Uterus (tissue), 4 donors: ENCODE data around the gene SPTBN5. TPM values are rescaled to one million over a fixed set of nuclear protein-coding genes. Genes with fewer than 3 reads are reported as not detected.
"Not testable (repeated sequence)": the region's sequence is repeated elsewhere in the genome, so short reads cannot be mapped to it uniquely, and the experiment has no call there.

Source experiments
- DNase-seq, 2 donors: peaks; one replicate each; pipeline ENCODE4 v3.0.0-alpha.2; 2019 to 2020
- H3K27ac ChIP-seq, 2 donors: fragments of 200-600 bp; sonication (generic); 1 replicate in 1 of 2; 2 replicates in 1 of 2; pipeline ENCODE4 v1.5.1; 2016 to 2018
- H3K27me3 ChIP-seq, 2 donors: fragments of 200-600 bp; sonication (generic); one replicate each; pipeline ENCODE4 v1.5.1; 2018 to 2019; ENCODE audit warnings: control low read depth in 1 of 2
- H3K36me3 ChIP-seq, 2 donors: fragments of 200-600 bp; sonication (generic); one replicate each; pipeline ENCODE4 v1.5.1; 2019; ENCODE audit warnings: control low read depth in 1 of 2
- H3K4me1 ChIP-seq, 2 donors: fragments of 200-600 bp; sonication (generic); one replicate each; pipeline ENCODE4 v1.5.1; 2018 to 2019; ENCODE audit warnings: control low read depth in 1 of 2
- H3K4me3 ChIP-seq, 2 donors: fragments of 200-600 bp; sonication (generic); 1 replicate in 1 of 2; 2 replicates in 1 of 2; pipeline ENCODE4 v1.5.1; 2018 to 2019; ENCODE audit warnings: mild to moderate bottlenecking in 1 of 2
- H3K9me3 ChIP-seq, 2 donors: fragments of 200-600 bp; sonication (generic); one replicate each; pipeline ENCODE4 v1.5.1; 2019; ENCODE audit warnings: control low read depth in 1 of 2
- POLR2A ChIP-seq, 2 donors: fragments of 450-650 bp; IDR thresholded peaks; one replicate each; pipeline ENCODE4 v1.6.1; 2016; ENCODE audit warnings: antibody characterized with exemption in 2 of 2, mild to moderate bottlenecking in 1 of 2, moderate library complexity in 1 of 2
- intact Hi-C: fragments of 100-400 bp; cut with DNase I; formaldehyde crosslinking; loops from one replicate; pipeline ENCODE4 v1.15.1; 2023; ENCODE audit warnings: low total_unique reads
- total RNA-seq, 4 donors: library from RNA; depleted of rRNA in 3 of 4; stranded (reverse); fragments of >200 nt in 3 of 4; gene quantifications; one replicate each; pipeline versions ENCODE4 v1.1.0 to v1.2.4, GENCODE V29; 2014 to 2023
- TF ChIP-seq, protein P1 (sequence below), 4 experiments: fragments of 200-600 bp in 2 of 4; fragments of 450-650 bp in 2 of 4; sonication (generic) in 2 of 4; IDR thresholded peaks; one replicate each; pipeline ENCODE4 v1.5.1; 2016 to 2019; ENCODE audit warnings: antibody characterized with exemption in 4 of 4, mild to moderate bottlenecking in 2 of 4, moderate library complexity in 1 of 4
- donor health status: DM: yes; HTN: yes; CAD: no.

SPTBN5 gene
- total RNA-seq, 4 donors from 2014 or later, result 0.51 to 0.76 (median 0.61) TPM; not detected in 1

DNA sequence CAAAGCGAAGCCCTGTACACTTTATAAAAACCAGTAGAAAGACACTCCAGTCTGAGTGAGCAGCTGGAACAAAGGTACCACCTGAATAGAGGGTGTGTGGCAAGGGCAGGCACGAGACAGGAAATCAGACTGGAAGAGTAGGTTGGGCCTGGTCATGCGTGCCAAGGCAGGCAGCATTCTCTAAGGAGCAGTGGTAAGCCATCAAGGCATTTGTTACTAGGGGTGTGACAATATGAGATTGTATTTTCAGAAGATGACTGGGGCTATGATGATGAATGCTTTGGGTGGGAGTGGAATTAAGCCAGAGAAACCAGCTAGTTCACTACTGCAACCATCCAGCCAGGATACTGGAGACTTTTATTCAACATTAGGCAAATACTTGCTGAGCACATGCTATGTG lies 61.0 kb downstream of the SPTBN5 start:
- Histone ChIP-seq H3K9me3 (no peaks in the 10 kb centered on the region), H3K36me3 (no peaks in the 10 kb centered on the region), H3K4me3 (no peak overlapping the region), H3K4me1 (peaks cover 0 to 10% of the 10 kb centered on the region in 2 donors), H3K27ac (no peak overlapping the region), H3K27me3 (no peaks in the 10 kb centered on the region)
- intact Hi-C loops, result no loop called here
- no peak for DNase-seq
- no peak for TF ChIP-seq POLR2A (IDR thresholded peaks at IDR 0.05)
- TF ChIP-seq, protein P1, sequence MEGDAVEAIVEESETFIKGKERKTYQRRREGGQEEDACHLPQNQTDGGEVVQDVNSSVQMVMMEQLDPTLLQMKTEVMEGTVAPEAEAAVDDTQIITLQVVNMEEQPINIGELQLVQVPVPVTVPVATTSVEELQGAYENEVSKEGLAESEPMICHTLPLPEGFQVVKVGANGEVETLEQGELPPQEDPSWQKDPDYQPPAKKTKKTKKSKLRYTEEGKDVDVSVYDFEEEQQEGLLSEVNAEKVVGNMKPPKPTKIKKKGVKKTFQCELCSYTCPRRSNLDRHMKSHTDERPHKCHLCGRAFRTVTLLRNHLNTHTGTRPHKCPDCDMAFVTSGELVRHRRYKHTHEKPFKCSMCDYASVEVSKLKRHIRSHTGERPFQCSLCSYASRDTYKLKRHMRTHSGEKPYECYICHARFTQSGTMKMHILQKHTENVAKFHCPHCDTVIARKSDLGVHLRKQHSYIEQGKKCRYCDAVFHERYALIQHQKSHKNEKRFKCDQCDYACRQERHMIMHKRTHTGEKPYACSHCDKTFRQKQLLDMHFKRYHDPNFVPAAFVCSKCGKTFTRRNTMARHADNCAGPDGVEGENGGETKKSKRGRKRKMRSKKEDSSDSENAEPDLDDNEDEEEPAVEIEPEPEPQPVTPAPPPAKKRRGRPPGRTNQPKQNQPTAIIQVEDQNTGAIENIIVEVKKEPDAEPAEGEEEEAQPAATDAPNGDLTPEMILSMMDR (IDR thresholded peaks at IDR 0.05), result no peak

DNA sequence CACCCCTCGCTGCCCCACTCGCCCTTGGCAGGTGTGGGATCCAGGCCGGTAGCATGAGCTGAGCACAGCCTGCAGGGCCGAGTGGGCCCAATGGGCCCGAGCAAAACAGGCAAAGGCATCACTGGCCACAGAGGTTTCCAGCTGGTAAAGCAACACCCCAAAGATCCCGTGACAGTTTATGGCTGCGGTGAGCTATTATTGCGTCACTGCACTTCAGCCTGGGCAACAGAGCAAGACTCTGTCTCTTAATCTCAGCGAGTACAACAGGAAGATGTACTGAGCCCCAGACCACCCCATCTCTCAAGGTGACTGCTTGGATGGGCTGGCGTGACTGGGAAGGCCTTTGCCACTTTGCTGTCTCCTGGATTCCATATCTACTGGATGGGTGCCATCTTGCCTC lies 61.6 kb downstream of the SPTBN5 start:
- intact Hi-C loops, result no loop called here
- DNase-seq, result no peak
- no peak overlapping the region for H3K27ac ChIP-seq
- H3K9me3 ChIP-seq, result no peaks in the 10 kb centered on the region
- H3K4me3 ChIP-seq, result no peak overlapping the region
- H3K4me1 ChIP-seq, result peaks cover 0 to 14% of the 10 kb centered on the region in 2 donors
- H3K36me3 ChIP-seq, result no peaks in the 10 kb centered on the region
- H3K27me3 ChIP-seq, result no peaks in the 10 kb centered on the region
- no peak for TF ChIP-seq POLR2A (IDR thresholded peaks at IDR 0.05)
- TF ChIP-seq, protein P1 (IDR thresholded peaks at IDR 0.05), result no peak

DNA sequence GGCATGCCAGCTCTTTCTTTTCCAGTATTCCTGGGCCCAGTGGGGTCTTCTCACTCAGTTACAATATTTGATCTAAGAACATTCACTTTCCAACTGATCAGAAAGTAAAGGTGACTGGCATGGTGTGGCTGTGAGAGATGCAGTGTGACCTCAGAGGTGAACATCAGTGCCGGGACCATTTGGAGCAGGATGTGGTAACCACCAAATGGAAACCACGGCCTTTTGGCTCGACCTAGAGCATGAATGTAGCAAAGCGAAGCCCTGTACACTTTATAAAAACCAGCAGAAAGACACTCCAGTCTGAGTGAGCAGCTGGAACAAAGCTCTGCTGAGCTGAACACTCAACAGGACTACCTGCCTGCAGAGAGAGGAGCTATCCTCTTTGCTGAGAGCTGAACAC lies 62.6 kb downstream of the SPTBN5 start:
- H3K9me3 ChIP-seq, H3K36me3 ChIP-seq, H3K27me3 ChIP-seq, intact Hi-C loops, H3K27ac ChIP-seq, H3K4me3 ChIP-seq, DNase-seq: not testable (repeated sequence)
- peaks cover 0 to 16% of the 10 kb centered on the region in 2 donors for H3K4me1 ChIP-seq

DNA sequence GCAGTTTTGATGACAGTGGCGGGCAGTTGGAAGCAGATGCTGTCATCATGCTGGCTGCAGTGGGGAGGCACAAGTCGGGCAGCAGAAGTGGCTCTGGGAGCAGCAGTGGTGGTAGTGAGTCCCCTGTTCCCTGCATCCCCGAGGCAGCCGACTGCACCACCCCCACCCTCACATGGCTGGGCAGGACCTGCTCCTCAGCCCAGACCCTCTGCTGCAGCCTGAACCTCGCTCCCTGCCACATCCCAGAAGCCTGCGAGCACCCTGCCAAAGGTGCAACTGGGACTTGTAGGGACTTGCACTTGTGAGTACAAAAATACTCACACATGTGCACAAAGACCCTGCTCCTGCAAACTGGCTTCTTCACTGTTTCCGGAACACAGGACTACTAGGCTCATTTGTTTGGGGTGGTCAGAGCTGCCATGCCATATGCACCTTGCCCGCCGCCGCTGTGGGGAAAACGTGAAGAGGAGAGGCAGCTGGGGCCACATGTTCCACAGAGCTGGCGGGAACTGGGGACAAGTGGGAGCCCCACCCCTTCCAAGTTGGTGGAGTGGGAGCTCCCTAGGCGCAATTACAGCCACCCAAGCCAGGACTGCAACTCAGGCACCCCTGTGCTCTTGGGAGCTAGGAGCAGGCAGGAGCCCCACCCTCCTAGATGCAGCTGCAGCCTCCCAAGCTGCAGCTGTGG lies 63.8 kb downstream of the SPTBN5 start:
- H3K36me3 ChIP-seq, result no peaks in the 10 kb centered on the region
- intact Hi-C loops, result no loop called here

DNA sequence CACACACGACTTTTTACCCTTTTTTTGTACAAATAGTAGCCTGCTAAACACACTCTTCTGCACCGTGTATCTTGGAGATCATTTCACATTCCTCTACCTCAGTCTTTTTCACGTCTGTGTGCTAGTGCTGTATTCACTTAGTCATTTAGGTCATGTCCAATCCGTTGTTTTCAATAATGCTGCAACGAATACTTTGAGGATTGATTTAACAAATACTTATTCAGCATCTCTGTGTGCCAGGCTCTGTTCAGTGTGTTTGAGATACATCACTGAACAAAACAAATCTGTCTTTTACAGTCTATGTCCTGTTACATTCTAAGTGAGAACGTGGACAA lies 65.1 kb downstream of the SPTBN5 start:
- H3K36me3 ChIP-seq, result no peaks in the 10 kb centered on the region
- H3K9me3 ChIP-seq, result no peaks in the 10 kb centered on the region
- peaks cover 0 to 16% of the 10 kb centered on the region in 2 donors for H3K4me1 ChIP-seq
- intact Hi-C loops, result no loop called here
- no peaks in the 10 kb centered on the region for H3K27me3 ChIP-seq
- peak overlapping the region; percentile 72 to 85 for H3K4me3 ChIP-seq
- peak overlapping the region; percentile 82 to 85 for H3K27ac ChIP-seq
- DNase-seq, result no peak
- TF ChIP-seq, protein P1 (IDR thresholded peaks at IDR 0.05), result no peak
- TF ChIP-seq POLR2A (IDR thresholded peaks at IDR 0.05), result no peak

More for the DNA sequence above, 63.8 kb downstream of the SPTBN5 start:
- Histone ChIP-seq H3K9me3 (no peaks in the 10 kb centered on the region), H3K4me1 (peaks cover 0 to 16% of the 10 kb centered on the region in 2 donors), H3K27me3 (no peaks in the 10 kb centered on the region), H3K27ac (no peak overlapping the region), H3K4me3 (no peak overlapping the region)
- no peak for TF ChIP-seq POLR2A (IDR thresholded peaks at IDR 0.05)
- TF ChIP-seq, protein P1 (IDR thresholded peaks at IDR 0.05), result no peak
- DNase-seq, result peak in 1 of 2 donors; percentile 40
